Stimulated activated CD4-positive, alpha-beta T cell treated with anti-CD3 and anti-CD28 coated beads, Interleukin-2, amount 100 ng/mL, for 48 hours (primary cell): ENCODE results near the gene SESN3.
A peak's percentile ranks its signal among the peaks of the same experiment; 100 is the strongest.
"Not testable (repeated sequence)": the region's sequence is repeated elsewhere in the genome, so short reads cannot be mapped to it uniquely, and the experiment has no call there.

ENCODE experiments used
- DNase-seq, 2 donors: peaks; one replicate each; pipeline ENCODE4 v3.0.0-alpha.2; 2020

Gene SESN3

DNA sequence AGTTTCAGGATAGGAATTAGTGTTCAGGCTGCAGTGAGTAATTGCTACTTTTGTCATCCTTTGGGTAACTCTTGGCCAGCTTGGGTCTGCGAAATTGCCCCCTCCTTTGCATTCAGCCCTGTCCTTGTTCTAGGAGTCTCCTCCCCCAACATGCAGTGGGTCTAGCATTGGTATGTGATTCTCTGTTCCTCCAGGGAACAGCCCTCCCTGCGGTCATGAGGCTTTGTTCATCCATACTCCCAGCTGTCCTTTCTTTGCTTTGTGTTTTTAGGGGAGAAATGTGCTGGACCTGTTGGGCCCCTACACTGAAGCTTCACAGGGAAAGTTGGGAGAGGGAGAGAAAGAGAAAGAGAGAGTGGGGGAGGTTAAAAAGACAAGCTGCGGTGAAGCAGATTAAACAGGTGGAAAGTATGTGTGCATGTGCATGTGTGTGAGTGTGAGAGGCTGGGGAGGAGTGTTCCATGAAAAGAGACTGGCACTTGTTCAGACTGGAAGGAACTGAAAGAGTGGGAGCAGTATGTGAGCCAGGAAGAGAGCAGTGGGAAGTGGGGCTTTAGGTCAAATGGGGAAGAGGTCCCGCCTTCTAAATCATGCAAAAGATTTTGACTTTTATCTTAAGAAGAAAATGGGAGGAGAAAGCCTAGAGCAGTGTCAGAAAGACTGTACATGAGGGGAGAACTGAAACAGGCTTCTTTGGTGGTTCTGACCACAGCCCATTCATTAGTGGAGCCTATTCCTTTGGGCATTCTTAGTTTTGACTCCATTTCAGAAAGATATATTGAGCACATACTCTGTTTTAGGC lies 17.9 kb upstream of the SESN3 start:
- no peak for DNase-seq

DNA sequence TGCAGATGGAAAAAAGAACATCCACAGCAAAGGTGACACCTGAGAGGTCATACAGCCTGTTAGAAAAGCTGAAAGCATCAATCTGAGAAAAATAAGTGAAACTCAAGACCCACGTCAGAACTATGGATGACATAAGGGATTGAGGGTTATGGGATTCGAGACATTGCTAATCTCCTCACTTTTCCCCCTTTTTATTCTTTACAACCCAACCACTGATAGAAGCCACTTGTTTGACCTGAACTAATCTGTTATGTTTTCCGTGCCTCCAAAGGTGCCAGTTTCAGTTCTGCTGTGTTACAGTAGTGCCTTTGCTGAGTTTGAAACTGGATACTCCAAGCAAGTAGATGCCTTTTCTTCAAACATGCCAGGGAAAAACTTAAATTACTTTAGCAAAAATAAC lies 16.9 kb upstream of the SESN3 start:
- DNase-seq, result no peak

DNA sequence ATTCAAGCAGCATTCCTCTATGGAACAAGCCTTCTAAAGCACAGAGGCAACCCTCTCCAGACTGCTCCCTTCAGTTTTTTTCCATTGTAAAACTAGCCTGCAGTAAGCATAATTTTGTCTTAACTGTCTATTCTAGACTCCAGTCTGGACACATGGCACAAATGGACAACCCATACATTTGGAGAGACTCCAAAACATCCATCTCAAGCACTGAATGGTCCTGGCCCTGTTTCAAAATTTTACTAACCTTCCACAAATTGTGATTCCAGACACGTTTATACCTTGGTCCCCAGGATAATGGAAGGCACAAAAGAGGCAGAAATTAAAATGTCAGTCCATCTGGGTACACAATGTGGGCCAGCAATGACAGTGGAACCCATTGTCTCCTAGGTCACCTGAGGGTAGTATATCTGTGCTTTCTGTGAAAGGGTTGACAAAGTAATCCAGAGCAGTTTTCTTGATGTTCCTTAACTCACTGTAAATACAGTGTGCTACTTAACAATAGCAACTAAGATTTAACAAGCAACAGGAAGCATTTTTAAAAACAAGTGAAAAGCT lies 16.2 kb upstream of the SESN3 start:
- no peak for DNase-seq

DNA sequence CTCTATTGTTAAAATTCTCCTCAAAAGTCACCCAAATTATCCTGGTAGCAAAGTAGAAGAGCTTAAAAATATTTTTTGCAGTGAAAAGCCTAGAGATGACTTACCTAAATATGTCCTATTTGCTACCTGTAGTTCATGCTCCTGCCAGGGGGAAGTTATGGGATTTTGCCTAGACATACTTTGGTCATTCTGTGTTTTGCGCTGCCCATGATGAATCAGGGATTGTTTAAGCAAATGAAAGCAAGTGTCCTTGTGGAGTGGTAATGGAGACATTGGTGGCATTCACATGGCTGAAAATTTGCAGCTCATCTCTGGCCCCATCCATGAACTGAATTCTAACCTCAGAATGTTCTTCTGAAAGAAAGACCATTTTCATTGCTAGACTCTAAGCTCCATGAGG lies 14.6 kb upstream of the SESN3 start:
- DNase-seq, result no peak

DNA sequence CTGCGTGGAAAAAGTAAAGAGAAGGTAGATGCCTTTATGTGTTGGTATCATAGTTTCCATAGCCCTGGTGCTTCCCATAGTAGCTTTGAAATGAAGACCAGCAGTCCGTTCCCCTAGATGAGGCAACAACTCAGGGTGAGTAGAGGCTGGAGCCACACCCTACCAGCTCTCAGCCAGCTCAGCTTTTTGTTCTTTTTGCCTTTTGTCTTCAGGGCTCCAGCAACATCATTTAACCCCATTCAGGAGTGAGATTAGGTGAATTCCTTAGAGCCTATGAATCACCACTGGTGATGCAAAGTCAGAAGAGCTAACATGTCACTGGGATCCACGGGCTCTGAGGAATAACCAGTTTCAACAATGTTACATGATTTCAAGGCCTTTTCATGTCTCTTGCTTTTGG lies 14.0 kb upstream of the SESN3 start:
- no peak for DNase-seq

DNA sequence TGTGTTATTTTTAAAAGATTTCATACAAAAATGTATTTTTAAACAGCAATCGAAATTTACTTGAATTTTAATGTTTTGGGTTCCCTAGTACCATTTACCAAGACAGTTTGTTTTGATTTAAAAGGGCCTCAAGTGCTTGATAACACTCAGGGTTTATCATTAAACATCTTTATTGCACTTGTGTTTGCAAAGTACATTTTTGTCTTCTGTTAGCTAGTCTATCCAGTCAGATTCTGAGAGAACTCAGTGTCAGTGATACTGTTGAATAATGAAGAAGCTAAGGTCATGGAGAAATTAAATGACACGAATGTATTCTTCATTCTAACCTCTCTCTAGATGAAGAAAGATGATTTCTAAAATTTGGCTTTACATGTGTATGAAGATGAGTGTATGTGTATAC lies 12.7 kb upstream of the SESN3 start:
- no peak for DNase-seq

DNA sequence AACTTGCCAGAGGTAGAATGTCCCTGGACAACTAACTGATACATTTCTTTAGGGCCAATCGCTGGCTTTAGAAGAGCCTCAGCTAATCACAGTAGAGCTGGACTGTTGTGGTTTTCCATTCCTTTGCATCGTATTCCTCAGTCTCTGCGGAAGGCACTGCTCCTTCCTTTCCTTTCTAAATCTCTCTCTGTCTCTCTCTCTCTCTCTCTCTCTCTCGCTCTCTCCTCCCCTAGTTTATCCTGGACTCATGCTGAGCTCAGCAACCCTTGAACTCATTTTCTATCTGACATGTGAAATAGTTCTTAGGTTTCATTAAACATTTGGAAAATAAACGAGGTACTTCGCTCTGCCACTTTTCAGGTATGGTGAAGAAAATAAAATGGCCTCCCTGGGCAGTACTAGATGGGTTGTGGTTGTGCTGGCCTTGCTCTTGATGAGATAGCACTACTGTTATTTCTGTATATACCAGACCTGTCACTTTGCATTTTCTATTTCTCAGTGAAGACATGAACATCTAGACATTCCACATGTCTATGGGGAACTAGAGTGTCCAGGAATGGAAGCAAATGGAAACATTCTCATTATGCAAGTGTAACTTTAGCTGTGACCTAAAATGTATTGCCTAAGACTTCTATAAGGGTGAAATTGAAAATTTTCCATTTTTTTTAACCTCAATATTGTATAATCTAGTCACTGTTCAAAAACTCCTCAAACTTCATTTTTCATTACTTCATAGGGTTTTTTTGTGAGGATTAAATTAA lies 12.0 kb upstream of the SESN3 start:
- no peak for DNase-seq

DNA sequence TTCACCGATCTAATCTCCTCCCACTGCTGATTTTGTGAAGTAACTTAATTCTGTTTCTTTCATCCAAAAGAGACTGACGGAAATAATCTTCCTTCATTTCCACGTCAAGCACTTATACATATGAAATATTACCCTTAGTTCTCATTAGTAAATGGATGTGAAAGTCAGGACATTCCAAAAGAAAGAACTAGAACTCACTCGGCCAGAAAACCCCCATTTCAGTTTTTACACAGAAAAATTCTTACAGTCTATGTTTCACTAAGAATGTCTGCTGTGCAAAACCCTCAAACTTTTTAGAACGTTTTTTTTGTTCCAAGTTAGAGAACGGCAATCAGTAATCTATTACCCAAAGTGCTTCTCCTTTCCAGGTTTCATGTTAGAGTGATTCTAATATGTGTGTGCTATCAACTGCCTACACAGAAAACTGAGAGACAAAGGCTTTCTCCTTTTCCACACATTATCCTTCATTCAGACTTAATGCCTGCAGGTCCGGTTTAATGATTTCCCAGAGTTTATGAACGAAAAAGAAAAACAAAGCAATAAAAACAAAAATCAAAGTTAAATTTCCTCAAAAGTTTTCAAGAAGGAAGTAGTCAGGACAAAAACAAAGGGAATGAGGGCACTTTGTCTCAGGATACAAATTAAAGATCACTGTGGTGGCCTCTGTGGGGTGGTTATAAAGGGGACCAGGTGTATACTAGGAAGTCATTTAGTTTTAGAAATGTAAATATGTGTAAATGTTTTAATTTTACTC lies 11.3 kb upstream of the SESN3 start:
- DNase-seq, result no peak

DNA sequence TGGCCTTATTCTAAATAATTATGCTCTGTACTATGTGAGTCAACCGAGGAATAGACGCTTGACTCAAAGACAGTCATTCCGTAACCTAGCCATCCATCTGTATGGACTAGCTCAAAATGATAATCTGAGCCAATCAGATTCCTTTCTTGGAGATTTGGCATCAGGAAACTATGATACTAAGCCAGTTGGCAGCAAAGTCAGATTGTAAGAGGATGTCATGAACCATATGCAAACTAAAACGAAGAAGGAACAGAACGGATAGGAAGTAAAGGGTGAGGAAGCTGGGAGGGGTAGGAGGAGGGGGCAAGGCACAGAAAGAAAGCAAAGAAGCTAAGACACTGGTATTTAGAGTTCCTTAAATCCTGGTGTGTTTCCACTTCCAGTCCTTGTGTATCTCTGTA lies 10.7 kb upstream of the SESN3 start:
- no peak for DNase-seq

DNA sequence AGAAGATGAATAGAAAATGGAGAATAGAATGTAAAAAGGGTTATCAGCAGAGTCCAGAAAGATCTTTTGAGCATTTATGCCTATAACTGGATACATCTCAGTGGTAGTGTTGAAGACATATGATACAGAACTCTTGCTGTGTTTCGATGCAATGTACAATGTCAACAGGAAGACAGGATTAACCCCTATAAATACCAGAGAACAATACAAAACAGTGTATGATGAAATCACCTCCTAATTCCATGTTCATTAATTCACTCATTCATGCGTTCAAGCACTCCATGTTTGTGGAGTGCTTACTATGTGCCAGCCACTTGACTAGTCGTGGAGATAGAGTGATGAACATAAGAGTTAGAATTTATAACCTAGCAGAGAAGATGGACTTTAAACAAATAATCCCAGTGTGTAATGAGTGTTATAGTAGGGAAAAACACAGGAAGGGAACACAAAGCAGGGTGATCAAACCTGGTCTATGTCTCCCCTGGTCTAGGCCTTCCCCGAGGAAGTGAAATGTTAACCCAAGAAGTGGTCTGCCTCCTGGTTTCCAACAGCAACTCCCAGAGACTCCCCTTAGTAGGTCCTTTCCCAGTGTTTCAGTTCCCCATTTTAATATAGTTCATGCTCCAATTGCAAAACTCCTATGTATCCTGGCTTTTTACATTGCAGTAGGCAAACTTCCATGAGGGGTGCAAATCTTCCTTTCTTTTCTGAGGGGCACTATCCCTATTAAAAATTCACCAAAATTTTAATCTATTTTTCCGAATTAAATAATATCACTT lies 9.1 kb upstream of the SESN3 start:
- no peak for DNase-seq

DNA sequence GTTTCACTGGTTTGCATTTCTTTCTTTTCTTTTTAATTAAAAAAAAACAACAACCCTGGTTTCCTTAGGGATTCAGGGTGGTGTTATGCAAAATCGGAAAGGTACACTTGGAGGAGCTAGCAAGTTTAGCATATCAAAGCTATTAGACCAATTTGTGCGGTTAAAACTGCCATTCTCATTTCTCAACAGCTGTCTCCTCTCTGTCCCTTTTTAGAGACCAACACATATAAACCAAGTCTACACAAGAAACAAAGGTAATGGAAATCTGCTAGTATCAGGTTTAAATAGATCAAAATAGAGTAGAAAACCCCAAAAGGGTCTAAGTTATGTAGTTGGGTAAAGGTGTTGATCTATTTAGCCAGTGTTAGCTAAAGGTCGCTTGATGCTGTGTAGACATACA lies 1.7 kb upstream of the SESN3 start:
- no peak for DNase-seq

DNA sequence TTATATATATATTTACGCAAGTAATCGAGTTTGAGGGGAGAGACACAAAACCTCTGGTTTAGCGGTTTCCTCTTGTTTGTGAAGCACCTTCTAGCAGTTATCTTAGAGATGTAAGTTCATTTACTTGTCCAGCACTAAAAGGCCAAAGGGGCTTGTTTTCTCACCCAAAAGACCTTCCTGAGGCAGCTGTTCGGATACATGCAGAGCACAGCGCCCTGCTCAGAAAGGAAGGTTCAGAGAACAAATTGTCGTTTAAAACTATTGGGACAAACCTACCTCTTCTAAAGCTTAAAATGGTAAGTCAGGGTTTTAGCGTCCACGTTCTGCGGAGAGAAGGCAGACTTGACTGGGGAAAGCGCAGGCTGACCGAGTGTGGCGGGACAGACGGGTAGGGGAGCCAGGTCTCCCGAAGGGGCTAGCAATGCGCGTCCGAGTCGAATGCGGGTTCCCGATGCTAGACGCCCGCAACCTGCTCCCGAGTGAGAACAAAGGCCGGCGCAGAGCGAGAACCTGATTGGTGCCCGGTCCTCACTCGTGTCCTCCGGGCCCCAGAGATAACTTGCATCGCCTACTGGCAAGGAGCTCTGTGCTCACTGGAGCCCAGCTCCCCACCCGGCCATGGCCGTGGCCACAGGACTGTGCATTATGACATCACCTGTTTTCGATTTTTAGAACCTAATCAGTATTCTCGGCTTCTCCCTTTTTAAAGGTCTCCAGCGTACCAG lies 1.0 kb upstream of the SESN3 start:
- peak; percentile 61 for DNase-seq

DNA sequence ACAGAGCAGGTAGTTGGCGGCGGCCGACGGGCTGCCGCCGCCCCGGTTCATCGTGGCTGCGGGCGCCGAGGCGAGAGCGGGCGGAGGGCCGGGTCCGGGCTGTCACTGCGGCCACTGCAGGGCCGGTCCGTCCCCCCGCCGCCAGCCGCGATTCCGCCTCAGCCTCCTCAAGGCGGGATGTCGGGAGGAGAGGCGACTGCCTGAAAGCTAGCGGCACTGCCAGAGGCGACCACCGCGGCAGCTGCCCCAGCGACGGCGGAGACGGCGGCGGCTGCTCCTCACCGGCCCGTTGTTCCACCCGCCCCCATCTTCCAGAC lies 234 bp downstream of the SESN3 start:
- no peak for DNase-seq

DNA sequence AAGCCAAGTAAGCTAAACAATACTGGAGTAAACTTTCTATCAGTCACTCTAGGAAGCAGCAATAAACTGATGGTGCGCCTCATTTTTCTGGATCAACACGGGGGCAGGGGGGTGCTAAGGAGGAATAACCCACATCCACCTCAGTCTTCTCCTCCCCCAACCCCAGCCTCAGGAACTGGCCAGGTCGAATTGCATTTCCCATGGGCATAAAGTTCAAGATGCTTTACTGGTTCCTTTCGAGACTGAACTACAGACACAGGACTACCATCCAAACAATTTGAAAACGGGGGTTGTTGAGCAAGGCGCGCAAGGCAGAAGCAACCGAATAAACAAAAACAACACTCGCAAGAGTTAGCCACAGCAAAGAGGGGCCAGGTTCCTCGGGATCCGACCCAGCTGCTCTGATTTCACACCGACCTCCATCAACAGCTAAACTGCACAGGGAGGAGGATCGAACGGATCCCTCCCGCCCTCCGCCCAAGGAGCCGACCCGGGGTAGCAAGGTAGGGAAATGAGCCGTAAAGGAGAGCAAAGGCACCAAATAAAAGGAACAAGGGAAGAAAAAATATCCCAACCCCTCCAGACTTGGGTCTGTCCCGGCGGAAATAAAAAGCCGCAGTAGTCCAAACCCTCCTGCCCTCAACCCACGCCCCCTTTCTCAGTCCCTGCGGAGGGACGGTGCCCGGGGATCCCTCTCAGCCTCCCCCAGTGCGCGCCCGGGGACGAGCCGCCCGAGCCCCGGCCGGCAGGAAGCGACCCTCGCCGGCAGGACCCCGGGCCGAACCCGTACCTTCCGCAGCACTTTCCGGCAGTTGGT lies 801 bp downstream of the SESN3 start:
- peak in 1 of 2 donors; percentile 18 for DNase-seq

DNA sequence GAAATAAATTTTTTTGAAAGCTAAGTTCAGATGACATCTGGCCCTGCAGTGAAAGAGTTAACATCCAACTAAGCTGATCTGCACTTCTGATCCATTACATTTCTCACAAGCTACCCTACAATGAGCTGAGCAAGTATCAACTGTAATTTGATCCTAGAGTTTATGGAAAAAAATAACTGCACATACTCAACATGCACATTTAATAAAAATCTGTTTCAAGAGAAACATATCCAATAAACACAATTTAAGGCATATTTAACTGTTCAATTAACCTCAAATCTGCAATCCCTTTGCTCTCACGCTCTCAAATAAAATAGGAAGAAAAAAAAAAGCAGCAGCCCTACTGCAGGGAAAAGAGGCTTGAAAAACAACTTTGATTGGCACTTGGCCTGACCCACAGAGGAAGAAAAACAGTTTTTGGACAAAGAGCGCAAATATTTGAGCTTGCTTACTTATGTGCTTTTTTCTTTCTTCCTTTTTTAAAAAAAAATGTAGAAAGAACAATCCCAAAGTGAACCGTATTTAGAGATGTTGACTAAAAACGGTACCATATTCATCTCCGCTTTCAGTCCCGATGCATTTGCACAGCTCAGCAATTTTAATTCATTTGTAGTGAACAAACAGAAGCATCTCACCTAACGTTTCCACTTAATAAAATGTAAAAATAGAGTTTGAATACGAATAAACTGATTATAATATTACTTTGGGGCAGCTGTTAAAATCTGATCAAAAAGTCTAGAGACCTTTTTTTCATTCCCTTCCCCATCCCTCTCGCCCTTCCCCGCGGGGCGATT lies 1.6 kb downstream of the SESN3 start:
- DNase-seq, result no peak

DNA sequence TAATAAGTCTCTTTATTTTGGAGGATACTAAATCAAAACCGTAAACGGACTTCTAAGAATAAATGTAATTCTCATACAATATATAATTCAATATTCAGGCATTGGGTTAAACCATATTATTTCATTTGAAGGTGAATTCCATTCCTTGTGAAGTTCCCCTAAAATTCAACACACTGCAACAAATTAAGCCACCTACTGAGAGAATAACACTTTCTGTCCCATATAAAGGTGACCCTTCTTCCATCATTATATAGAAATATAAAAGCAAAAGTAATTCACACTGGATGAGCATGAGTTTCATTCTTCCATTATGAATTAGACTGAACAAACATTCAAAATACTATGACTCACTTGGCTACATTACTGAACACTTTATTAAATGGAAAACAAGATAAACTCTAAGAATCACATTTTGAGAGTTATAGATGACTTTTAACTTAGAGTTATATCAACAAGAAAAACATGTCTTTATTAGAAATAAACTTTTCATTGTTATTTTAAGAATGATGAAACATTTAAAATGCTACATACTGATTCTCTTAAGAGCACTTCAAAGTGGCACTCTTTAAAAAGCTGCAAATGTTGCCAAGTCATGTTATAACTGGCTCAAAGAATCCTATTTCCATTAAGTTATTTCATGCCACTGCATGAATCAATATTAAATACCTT lies 2.8 kb downstream of the SESN3 start:
- no peak for DNase-seq

DNA sequence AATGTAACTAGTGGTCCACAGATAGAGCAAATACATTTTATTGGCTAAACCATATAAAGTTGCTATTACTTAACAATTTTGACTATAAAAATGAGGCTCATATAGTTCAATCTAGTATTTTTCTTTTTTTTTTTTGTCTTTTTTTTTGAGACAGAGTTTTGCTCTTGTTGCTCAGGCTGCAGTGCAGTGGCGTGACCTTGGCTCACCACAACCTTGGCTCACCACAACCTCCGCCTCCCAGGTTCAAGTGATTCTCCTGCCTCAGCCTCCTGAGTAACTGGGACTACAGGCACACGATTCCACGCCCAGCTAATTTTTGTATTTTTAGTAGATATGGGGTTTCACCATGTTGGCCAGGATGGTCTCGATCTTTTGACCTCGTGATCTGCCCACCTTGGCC lies 3.9 kb downstream of the SESN3 start:
- not testable (repeated sequence) for DNase-seq

DNA sequence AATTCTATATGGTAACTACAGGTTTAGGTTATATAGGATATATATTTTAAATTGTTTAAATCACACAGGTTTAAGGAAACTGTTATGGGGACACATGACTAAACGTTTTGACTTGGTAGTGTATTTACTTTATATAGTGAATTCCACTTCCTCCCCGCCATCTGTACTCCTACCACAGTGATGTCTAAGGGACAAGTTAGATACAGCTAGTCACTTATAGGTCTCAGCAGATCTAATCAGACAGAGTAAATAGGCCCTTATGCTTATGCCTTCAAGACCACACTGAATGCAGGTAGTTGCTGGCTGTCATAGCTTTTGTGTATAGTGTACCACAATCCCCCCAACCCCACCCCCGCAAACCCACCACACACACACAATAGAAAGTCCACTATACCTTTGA lies 8.2 kb downstream of the SESN3 start:
- no peak for DNase-seq

DNA sequence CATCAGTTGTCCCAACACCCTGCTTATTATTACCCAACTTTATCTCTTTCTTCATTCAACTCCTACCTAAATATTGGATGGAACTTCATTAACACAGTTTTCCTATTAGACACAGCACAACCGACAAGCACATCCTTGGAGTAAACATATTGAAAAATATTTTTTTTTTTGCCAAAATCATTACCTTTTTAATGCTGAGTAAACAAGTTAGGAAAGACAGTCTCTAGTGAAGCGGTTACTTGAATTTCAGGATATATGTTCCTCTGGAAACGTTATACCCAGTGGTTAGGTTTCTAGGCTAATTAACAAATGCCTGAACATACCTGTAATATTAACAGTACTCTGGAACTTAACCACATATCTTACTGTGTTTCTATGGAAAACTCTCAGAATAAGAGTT lies 11.4 kb downstream of the SESN3 start:
- DNase-seq, result no peak

DNA sequence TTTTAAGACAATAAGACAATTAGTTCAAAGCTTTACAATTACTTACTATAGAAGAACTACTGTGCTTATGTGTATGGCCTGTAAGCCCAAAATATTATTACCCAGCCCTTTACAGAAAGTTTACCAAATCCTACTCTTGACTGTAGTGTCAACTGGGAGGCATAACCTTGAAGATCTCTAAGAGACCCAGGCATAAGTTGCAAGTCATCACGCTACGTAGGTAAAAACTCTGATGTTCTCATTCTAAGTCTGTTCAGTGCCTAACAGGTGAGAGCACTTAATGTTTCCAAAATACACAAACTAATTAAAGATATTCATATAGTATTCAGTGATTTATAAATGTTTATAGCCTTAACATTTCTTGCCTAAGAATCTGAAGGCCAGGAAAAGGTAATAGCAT lies 12.9 kb downstream of the SESN3 start:
- no peak for DNase-seq
